HL-60 (cell line): ENCODE results near the gene BIVM.
A peak's percentile ranks its signal among the peaks of the same experiment; 100 is the strongest.

ENCODE experiments used
- DNase-seq, 2 experiments: peaks; one replicate each; pipeline ENCODE4 v3.0.0-alpha.2; 2010 to 2020; ENCODE audit warnings: low read depth in 1 of 2, low spot score in 1 of 2
- H3K27ac ChIP-seq: fragments of 250-450 bp; sonication (Bioruptor Pico); replicated peaks from 2 replicates; pipeline ENCODE4 v1.5.1; 2020; ENCODE audit warnings: mild to moderate bottlenecking, moderate library complexity
- H3K27me3 ChIP-seq: fragments of 250-450 bp; sonication (Bioruptor Pico); 2 replicates; pipeline ENCODE4 v1.5.1; 2021; ENCODE audit warnings: mild to moderate bottlenecking, moderate library complexity; ENCODE audit not compliant: insufficient read depth, poor library complexity, severe bottlenecking
- H3K4me3 ChIP-seq: replicated peaks from 2 replicates; pipeline ENCODE4 v1.5.1; 2011; ENCODE audit warnings: mild to moderate bottlenecking, control low read depth, low read length; ENCODE audit not compliant: insufficient read depth
- CTCF ChIP-seq: IDR thresholded peaks from one replicate; pipeline ENCODE4 v1.5.1; 2011; ENCODE audit warnings: low read length, control low read depth, inconsistent platforms; ENCODE audit not compliant: insufficient read depth
- GABPA ChIP-seq: IDR thresholded peaks from 2 replicates; pipeline ENCODE4 v1.6.1; 2012; ENCODE audit warnings: low read depth
- POLR2AphosphoS5 ChIP-seq: IDR thresholded peaks from 2 replicates; pipeline ENCODE4 v1.6.1; 2012; ENCODE audit warnings: low read depth
- REST ChIP-seq: IDR thresholded peaks from 2 replicates; pipeline ENCODE4 v1.6.1; 2012; ENCODE audit warnings: low read depth; ENCODE audit not compliant: insufficient replicate concordance
- SPI1 ChIP-seq: IDR thresholded peaks from 2 replicates; pipeline ENCODE4 v1.6.1; 2012; ENCODE audit warnings: low read depth, mild to moderate bottlenecking, borderline replicate concordance

BIVM gene

GRCh38 chr13:102799426-102800144 lies 666 bp downstream of the BIVM start:
- Histone ChIP-seq H3K4me3 (peak overlapping the region; percentile 82), H3K27me3 (no peaks in the 10 kb centered on the region), H3K27ac (peak overlapping the region; percentile 61)
- peak in 1 of 2 experiments; percentile 19 for DNase-seq
- TF ChIP-seq CTCF (no peak), GABPA (no peak), POLR2AphosphoS5 (no peak), SPI1 (no peak), REST (no peak)

- H3K27me3 ChIP-seq, result no peaks in the 10 kb centered on the region
- TF ChIP-seq POLR2AphosphoS5 (peak; percentile 53), GABPA (peak; percentile 45; the same call in 1 of the 2 replicates), CTCF (peak; percentile 26), SPI1 (no peak)
- H3K27ac ChIP-seq, result peak overlapping the region; percentile 61
- DNase-seq, result peak in 1 of 2 experiments; percentile 90
- peak overlapping the region; percentile 82 for H3K4me3 ChIP-seq
These were observed 1.5 kb downstream of the BIVM start for GRCh38 chr13:102800145-102801041.

GRCh38 chr13:102805680-102806079 lies 6.8 kb downstream of the BIVM start:
- Histone ChIP-seq H3K27me3 (no peaks in the 10 kb centered on the region), H3K4me3 (no peak overlapping the region), H3K27ac (no peak overlapping the region)
- DNase-seq, result no peak
- no peak for TF ChIP-seq SPI1
- TF ChIP-seq POLR2AphosphoS5, result no peak
- TF ChIP-seq REST, result no peak
- TF ChIP-seq GABPA, result no peak
- no peak for TF ChIP-seq CTCF
